ENCODE results near the gene KCNT1.

- TF ChIP-seq, protein P1, sequence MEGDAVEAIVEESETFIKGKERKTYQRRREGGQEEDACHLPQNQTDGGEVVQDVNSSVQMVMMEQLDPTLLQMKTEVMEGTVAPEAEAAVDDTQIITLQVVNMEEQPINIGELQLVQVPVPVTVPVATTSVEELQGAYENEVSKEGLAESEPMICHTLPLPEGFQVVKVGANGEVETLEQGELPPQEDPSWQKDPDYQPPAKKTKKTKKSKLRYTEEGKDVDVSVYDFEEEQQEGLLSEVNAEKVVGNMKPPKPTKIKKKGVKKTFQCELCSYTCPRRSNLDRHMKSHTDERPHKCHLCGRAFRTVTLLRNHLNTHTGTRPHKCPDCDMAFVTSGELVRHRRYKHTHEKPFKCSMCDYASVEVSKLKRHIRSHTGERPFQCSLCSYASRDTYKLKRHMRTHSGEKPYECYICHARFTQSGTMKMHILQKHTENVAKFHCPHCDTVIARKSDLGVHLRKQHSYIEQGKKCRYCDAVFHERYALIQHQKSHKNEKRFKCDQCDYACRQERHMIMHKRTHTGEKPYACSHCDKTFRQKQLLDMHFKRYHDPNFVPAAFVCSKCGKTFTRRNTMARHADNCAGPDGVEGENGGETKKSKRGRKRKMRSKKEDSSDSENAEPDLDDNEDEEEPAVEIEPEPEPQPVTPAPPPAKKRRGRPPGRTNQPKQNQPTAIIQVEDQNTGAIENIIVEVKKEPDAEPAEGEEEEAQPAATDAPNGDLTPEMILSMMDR (IDR thresholded peaks at IDR 0.05; ENCODE audit: low read depth, low read length, poor library complexity, severe bottlenecking) = no peak
- no peak for TF ChIP-seq EZH2phosphoT487 (IDR thresholded peaks at IDR 0.05; ENCODE audit: borderline replicate concordance, low read length)
Observed at GRCh38 chr9:135750786-135751185, 48.8 kb downstream of the KCNT1 start.

All from DOHH2 (cell line).